ENCODE results near the gene RSPO4.

RSPO4 gene

GRCh38 chr20:971346-971745 lies 30.8 kb downstream of the RSPO4 start:
- WGBS (ENCODE audit: insufficient coverage): 71% methylated on average over 1 of the region's 2 CpGs
- CTCF ChIA-PET: interaction anchor here (1.0 to 3.8 kb wide), 5 partner anchors 12 to 156 kb away, joined by 3 to 31 read pairs (median 4); no protein-coding TSS in a partner anchor
- POLR2A ChIA-PET: interaction anchor here (0.6 kb wide), 1 partner anchor 13 kb away, joined by 4 read pairs; no protein-coding TSS in a partner anchor

GRCh38 chr20:969868-970267 lies 32.2 kb downstream of the RSPO4 start:
- 95% methylated on average over 4 of the region's 4 CpGs for whole genome bisulfite sequencing (ENCODE audit: insufficient coverage)
- H3K4me1 ChIP-seq (ENCODE audit: control extremely low read depth in 1 of 4, control insufficient read depth in 4 of 4, insufficient read depth in 4 of 4, low read length in 3 of 4): no peaks in the 10 kb centered on the region
- H3K36me3 ChIP-seq (ENCODE audit: control insufficient read depth in 4 of 4, insufficient read depth in 4 of 4, low read length in 3 of 4): no peaks in the 10 kb centered on the region
- H3K27me3 ChIP-seq (replicated peaks in 2 of 5; ENCODE audit: control insufficient read depth in 4 of 5, insufficient read depth in 5 of 5, low read length in 4 of 5): peaks cover 0 to 2% (median 0%) of the 10 kb centered on the region in 5 experiments
- DNase-seq: no peak
- peaks cover 0 to 2% (median 0%) of the 10 kb centered on the region in 5 experiments for H3K9me3 ChIP-seq (ENCODE audit: control extremely low read depth in 1 of 5, control insufficient read depth in 4 of 5, insufficient read depth in 2 of 5, low read depth in 1 of 5, low read length in 4 of 5)
- ChIA-PET CTCF (interaction anchor here (0.8 to 5.2 kb wide), 3 partner anchors 14 to 165 kb away, joined by 3 to 36 read pairs (median 3); no protein-coding TSS in a partner anchor), POLR2A (no interaction called here)
- H3K27ac ChIP-seq (ENCODE audit: insufficient read depth in 1 of 2, low read depth in 1 of 2, low read length in 2 of 2, poor library complexity in 1 of 2, severe bottlenecking in 2 of 2): no peak overlapping the region
- H3K4me3 ChIP-seq (ENCODE audit: control insufficient read depth in 1 of 7, extremely low read depth in 1 of 7, insufficient read depth in 4 of 7, low read depth in 2 of 7, low read length in 6 of 7): no peak overlapping the region

More at GRCh38 chr20:971346-971745, 30.8 kb downstream of the RSPO4 start:
- peaks cover 0 to 2% (median 0%) of the 10 kb centered on the region in 5 experiments for H3K9me3 ChIP-seq (ENCODE audit: control extremely low read depth in 1 of 5, control insufficient read depth in 4 of 5, insufficient read depth in 2 of 5, low read depth in 1 of 5, low read length in 4 of 5)
- no peaks in the 10 kb centered on the region for H3K4me1 ChIP-seq (ENCODE audit: control extremely low read depth in 1 of 4, control insufficient read depth in 4 of 4, insufficient read depth in 4 of 4, low read length in 3 of 4)
- H3K4me3 ChIP-seq (ENCODE audit: control insufficient read depth in 1 of 7, extremely low read depth in 1 of 7, insufficient read depth in 4 of 7, low read depth in 2 of 7, low read length in 6 of 7): no peak overlapping the region
- no peak overlapping the region for H3K27ac ChIP-seq (ENCODE audit: insufficient read depth in 1 of 2, low read depth in 1 of 2, low read length in 2 of 2, poor library complexity in 1 of 2, severe bottlenecking in 2 of 2)
- H3K27me3 ChIP-seq (replicated peaks in 2 of 5; ENCODE audit: control insufficient read depth in 4 of 5, insufficient read depth in 5 of 5, low read length in 4 of 5): peaks cover 0 to 2% (median 0%) of the 10 kb centered on the region in 5 experiments
- peak; percentile 11 to 50 (median 30) for DNase-seq
- no peaks in the 10 kb centered on the region for H3K36me3 ChIP-seq (ENCODE audit: control insufficient read depth in 4 of 4, insufficient read depth in 4 of 4, low read length in 3 of 4)

- H3K27ac ChIP-seq (ENCODE audit: insufficient read depth in 1 of 2, low read depth in 1 of 2, low read length in 2 of 2, poor library complexity in 1 of 2, severe bottlenecking in 2 of 2): no peak overlapping the region
- 93% methylated on average over 14 of the region's 16 CpGs for WGBS (ENCODE audit: insufficient coverage)
- ChIA-PET CTCF (interaction anchor here (1.1 to 5.2 kb wide), 3 partner anchors 12 to 150 kb away, joined by 3 to 36 read pairs (median 4); no protein-coding TSS in a partner anchor), POLR2A (no interaction called here)
- no peaks in the 10 kb centered on the region for H3K4me1 ChIP-seq (ENCODE audit: control extremely low read depth in 1 of 4, control insufficient read depth in 4 of 4, insufficient read depth in 4 of 4, low read length in 3 of 4)
- H3K4me3 ChIP-seq (ENCODE audit: control insufficient read depth in 1 of 7, extremely low read depth in 1 of 7, insufficient read depth in 4 of 7, low read depth in 2 of 7, low read length in 6 of 7): no peak overlapping the region
- H3K27me3 ChIP-seq (replicated peaks in 2 of 5; ENCODE audit: control insufficient read depth in 4 of 5, insufficient read depth in 5 of 5, low read length in 4 of 5): peaks cover 0 to 2% (median 0%) of the 10 kb centered on the region in 5 experiments
- no peaks in the 10 kb centered on the region for H3K36me3 ChIP-seq (ENCODE audit: control insufficient read depth in 4 of 4, insufficient read depth in 4 of 4, low read length in 3 of 4)
- DNase-seq: peak; percentile 22 to 49 (median 45)
- peaks cover 0 to 2% (median 0%) of the 10 kb centered on the region in 5 experiments for H3K9me3 ChIP-seq (ENCODE audit: control extremely low read depth in 1 of 5, control insufficient read depth in 4 of 5, insufficient read depth in 2 of 5, low read depth in 1 of 5, low read length in 4 of 5)
Measured at GRCh38 chr20:967796-968742, 34.0 kb downstream of the RSPO4 start.

DNA sequence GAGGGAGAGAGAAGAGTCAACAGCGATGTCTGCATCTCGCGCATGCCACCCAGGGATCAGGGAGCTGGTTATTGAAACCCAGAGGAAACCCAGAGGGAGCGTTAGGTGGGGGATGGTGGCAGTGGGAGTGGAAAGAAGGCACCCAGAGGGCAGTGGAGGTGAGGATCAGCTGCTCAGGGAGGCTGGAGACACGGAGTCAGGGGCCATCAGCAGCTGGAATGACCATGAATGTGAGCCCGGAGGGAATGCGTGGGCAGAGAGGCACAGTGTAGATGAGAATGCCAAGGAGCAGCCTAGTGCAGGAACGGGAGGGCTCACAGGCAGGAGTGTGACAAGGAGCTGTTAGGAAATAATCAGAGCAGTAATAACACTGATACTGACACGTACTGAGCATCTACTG lies 36.2 kb downstream of the RSPO4 start:
- Histone ChIP-seq H3K4me3 (ENCODE audit: control insufficient read depth in 1 of 7, extremely low read depth in 1 of 7, insufficient read depth in 4 of 7, low read depth in 2 of 7, low read length in 6 of 7) (no peak overlapping the region), H3K27ac (ENCODE audit: insufficient read depth in 1 of 2, low read depth in 1 of 2, low read length in 2 of 2, poor library complexity in 1 of 2, severe bottlenecking in 2 of 2) (no peak overlapping the region), H3K4me1 (ENCODE audit: control extremely low read depth in 1 of 4, control insufficient read depth in 4 of 4, insufficient read depth in 4 of 4, low read length in 3 of 4) (no peaks in the 10 kb centered on the region), H3K9me3 (ENCODE audit: control extremely low read depth in 1 of 5, control insufficient read depth in 4 of 5, insufficient read depth in 2 of 5, low read depth in 1 of 5, low read length in 4 of 5) (peaks cover 0 to 2% (median 0%) of the 10 kb centered on the region in 5 experiments), H3K27me3 (replicated peaks in 2 of 5; ENCODE audit: control insufficient read depth in 4 of 5, insufficient read depth in 5 of 5, low read length in 4 of 5) (no peaks in the 10 kb centered on the region), H3K36me3 (ENCODE audit: control insufficient read depth in 4 of 4, insufficient read depth in 4 of 4, low read length in 3 of 4) (no peaks in the 10 kb centered on the region)
- ChIA-PET CTCF (interaction anchor here (0.6 to 5.2 kb wide), 3 partner anchors 10 to 159 kb away, joined by 3 to 36 read pairs (median 3); no protein-coding TSS in a partner anchor), POLR2A (no interaction called here)
- no peak for DNase-seq
- 95% methylated on average over 7 of the region's 9 CpGs for WGBS (ENCODE audit: insufficient coverage)

DNA sequence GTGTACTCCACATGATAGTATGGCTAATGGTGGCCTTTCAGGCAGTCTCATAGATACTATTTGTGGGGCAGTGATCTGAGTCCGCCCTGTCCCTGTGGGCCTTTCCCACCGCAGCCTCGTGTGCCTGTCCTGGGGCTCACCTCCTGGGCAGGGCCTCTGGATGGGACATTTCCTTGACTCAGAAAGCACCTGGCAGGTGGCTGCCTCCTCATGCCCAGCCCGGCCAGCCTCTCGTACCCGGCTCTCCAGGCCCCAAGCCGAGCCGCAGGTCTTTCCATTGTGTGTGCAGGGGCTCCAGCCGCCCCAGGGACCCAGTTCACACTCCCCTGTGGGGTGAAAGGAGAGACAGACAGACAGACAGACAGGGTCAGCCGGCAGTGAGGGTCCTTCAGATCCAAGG lies 38.3 kb downstream of the RSPO4 start:
- Histone ChIP-seq H3K27ac (ENCODE audit: insufficient read depth in 1 of 2, low read depth in 1 of 2, low read length in 2 of 2, poor library complexity in 1 of 2, severe bottlenecking in 2 of 2) (no peak overlapping the region), H3K4me3 (ENCODE audit: control insufficient read depth in 1 of 7, extremely low read depth in 1 of 7, insufficient read depth in 4 of 7, low read depth in 2 of 7, low read length in 6 of 7) (no peak overlapping the region), H3K36me3 (ENCODE audit: control insufficient read depth in 4 of 4, insufficient read depth in 4 of 4, low read length in 3 of 4) (no peaks in the 10 kb centered on the region), H3K27me3 (replicated peaks in 2 of 5; ENCODE audit: control insufficient read depth in 4 of 5, insufficient read depth in 5 of 5, low read length in 4 of 5) (no peaks in the 10 kb centered on the region), H3K4me1 (ENCODE audit: control extremely low read depth in 1 of 4, control insufficient read depth in 4 of 4, insufficient read depth in 4 of 4, low read length in 3 of 4) (peaks cover 0 to 5% (median 1%) of the 10 kb centered on the region in 4 experiments), H3K9me3 (ENCODE audit: control extremely low read depth in 1 of 5, control insufficient read depth in 4 of 5, insufficient read depth in 2 of 5, low read depth in 1 of 5, low read length in 4 of 5) (peaks cover 0 to 2% (median 0%) of the 10 kb centered on the region in 5 experiments)
- no peak for DNase-seq
- ChIA-PET CTCF (no interaction called here), POLR2A (no interaction called here)
- 91% methylated on average over 4 of the region's 10 CpGs for WGBS (ENCODE audit: insufficient coverage)

GRCh38 chr20:962683-963082 lies 39.4 kb downstream of the RSPO4 start:
- Histone ChIP-seq H3K4me3 (ENCODE audit: control insufficient read depth in 1 of 7, extremely low read depth in 1 of 7, insufficient read depth in 4 of 7, low read depth in 2 of 7, low read length in 6 of 7) (no peak overlapping the region), H3K9me3 (ENCODE audit: control extremely low read depth in 1 of 5, control insufficient read depth in 4 of 5, insufficient read depth in 2 of 5, low read depth in 1 of 5, low read length in 4 of 5) (no peaks in the 10 kb centered on the region), H3K27ac (ENCODE audit: insufficient read depth in 1 of 2, low read depth in 1 of 2, low read length in 2 of 2, poor library complexity in 1 of 2, severe bottlenecking in 2 of 2) (no peak overlapping the region), H3K36me3 (ENCODE audit: control insufficient read depth in 4 of 4, insufficient read depth in 4 of 4, low read length in 3 of 4) (no peaks in the 10 kb centered on the region), H3K4me1 (ENCODE audit: control extremely low read depth in 1 of 4, control insufficient read depth in 4 of 4, insufficient read depth in 4 of 4, low read length in 3 of 4) (peaks cover 0 to 5% (median 1%) of the 10 kb centered on the region in 4 experiments), H3K27me3 (replicated peaks in 2 of 5; ENCODE audit: control insufficient read depth in 4 of 5, insufficient read depth in 5 of 5, low read length in 4 of 5) (no peaks in the 10 kb centered on the region)
- 91% methylated on average over 8 of the region's 8 CpGs for WGBS (ENCODE audit: insufficient coverage)
- POLR2A ChIA-PET: no interaction called here
- no peak for DNase-seq
- CTCF ChIA-PET: interaction anchor here (1.2 to 3.1 kb wide), 2 partner anchors 146 kb away, joined by 4 to 22 read pairs; no protein-coding TSS in a partner anchor

- no peaks in the 10 kb centered on the region for H3K9me3 ChIP-seq (ENCODE audit: control extremely low read depth in 1 of 5, control insufficient read depth in 4 of 5, insufficient read depth in 2 of 5, low read depth in 1 of 5, low read length in 4 of 5)
- WGBS (ENCODE audit: insufficient coverage): 84% methylated on average over 3 of the region's 3 CpGs
- H3K36me3 ChIP-seq (ENCODE audit: control insufficient read depth in 4 of 4, insufficient read depth in 4 of 4, low read length in 3 of 4): no peaks in the 10 kb centered on the region
- ChIA-PET POLR2A (no interaction called here), CTCF (interaction anchor here (1.2 to 3.1 kb wide), 2 partner anchors 145 to 146 kb away, joined by 4 to 22 read pairs; no protein-coding TSS in a partner anchor)
- no peaks in the 10 kb centered on the region for H3K27me3 ChIP-seq (replicated peaks in 2 of 5; ENCODE audit: control insufficient read depth in 4 of 5, insufficient read depth in 5 of 5, low read length in 4 of 5)
- H3K4me3 ChIP-seq (ENCODE audit: control insufficient read depth in 1 of 7, extremely low read depth in 1 of 7, insufficient read depth in 4 of 7, low read depth in 2 of 7, low read length in 6 of 7): no peak overlapping the region
- H3K4me1 ChIP-seq (ENCODE audit: control extremely low read depth in 1 of 4, control insufficient read depth in 4 of 4, insufficient read depth in 4 of 4, low read length in 3 of 4): peaks cover 0 to 5% (median 1%) of the 10 kb centered on the region in 4 experiments
- no peak overlapping the region for H3K27ac ChIP-seq (ENCODE audit: insufficient read depth in 1 of 2, low read depth in 1 of 2, low read length in 2 of 2, poor library complexity in 1 of 2, severe bottlenecking in 2 of 2)
- DNase-seq: no peak
Measured at GRCh38 chr20:962223-962622, 39.9 kb downstream of the RSPO4 start.

All from common myeloid progenitor, CD34-positive (primary cell).